Activated CD8-positive, alpha-beta memory T cell treated with anti-CD3 and anti-CD28 coated beads, Interleukin-2, amount 10 ng/mL, durations not matched to agents 7 days and 5 days (primary cell): ENCODE results near the gene SYF2. TPM values are rescaled to one million over a fixed set of nuclear protein-coding genes. Genes with fewer than 3 reads are reported as not detected.

Experiments
- ATAC-seq: fragments of 150-1000 bp; cut with Tn5 transposase; one replicate; pipeline ENCODE4 v1.10.0; 2021; ENCODE audit warnings: moderate library complexity
- CTCF ChIA-PET: fragments of 350-600 bp; sonication (Branson Sonifier 250); formaldehyde crosslinking; loops from one replicate; lab custom pipeline; 2021; ENCODE audit warnings: antibody characterized with exemption; lab: Charles Lee
- DNase-seq: peaks from one replicate; pipeline ENCODE4 v3.0.0-alpha.2; 2020
- H3K27ac Mint-ChIP-seq: one replicate; pipeline ENCODE4 v1.8.0; 2021; ENCODE audit warnings: mild to moderate bottlenecking, mixed read lengths
- H3K27me3 Mint-ChIP-seq: one replicate; pipeline ENCODE4 v1.8.0; 2021; ENCODE audit warnings: mixed read lengths
- H3K36me3 Mint-ChIP-seq: one replicate; pipeline ENCODE4 v1.8.0; 2021; ENCODE audit warnings: mild to moderate bottlenecking, mixed read lengths
- H3K4me1 Mint-ChIP-seq: one replicate; pipeline ENCODE4 v1.8.0; 2021; ENCODE audit warnings: mixed read lengths
- H3K4me3 Mint-ChIP-seq: one replicate; pipeline ENCODE4 v1.8.0; 2021; ENCODE audit warnings: mild to moderate bottlenecking, moderate library complexity, mixed read lengths
- H3K9me3 Mint-ChIP-seq: one replicate; pipeline ENCODE4 v1.8.0; 2022; ENCODE audit warnings: low read depth, mixed read lengths
- total RNA-seq, 2 experiments: library from RNA; stranded (reverse); gene quantifications; one replicate each; pipeline ENCODE4 v1.2.3, GENCODE V29; 2021

Gene SYF2
- total RNA-seq, 2 experiments from 2014 or later = 33.0 to 33.8 TPM

- H3K9me3 Mint-ChIP-seq = no peaks in the 10 kb centered on the region
- H3K27me3 Mint-ChIP-seq = no peaks in the 10 kb centered on the region
- H3K4me1 Mint-ChIP-seq = peaks cover 16% of the 10 kb centered on the region
- DNase-seq (no peak), ATAC-seq (no peak)
- no peaks in the 10 kb centered on the region for H3K36me3 Mint-ChIP-seq
- no peak overlapping the region for H3K4me3 Mint-ChIP-seq
- CTCF ChIA-PET = no interaction called here
- no peak overlapping the region for H3K27ac Mint-ChIP-seq
Observed at GRCh38 chr1:25256578-25256965, 24.3 kb upstream of the SYF2 start.

DNA sequence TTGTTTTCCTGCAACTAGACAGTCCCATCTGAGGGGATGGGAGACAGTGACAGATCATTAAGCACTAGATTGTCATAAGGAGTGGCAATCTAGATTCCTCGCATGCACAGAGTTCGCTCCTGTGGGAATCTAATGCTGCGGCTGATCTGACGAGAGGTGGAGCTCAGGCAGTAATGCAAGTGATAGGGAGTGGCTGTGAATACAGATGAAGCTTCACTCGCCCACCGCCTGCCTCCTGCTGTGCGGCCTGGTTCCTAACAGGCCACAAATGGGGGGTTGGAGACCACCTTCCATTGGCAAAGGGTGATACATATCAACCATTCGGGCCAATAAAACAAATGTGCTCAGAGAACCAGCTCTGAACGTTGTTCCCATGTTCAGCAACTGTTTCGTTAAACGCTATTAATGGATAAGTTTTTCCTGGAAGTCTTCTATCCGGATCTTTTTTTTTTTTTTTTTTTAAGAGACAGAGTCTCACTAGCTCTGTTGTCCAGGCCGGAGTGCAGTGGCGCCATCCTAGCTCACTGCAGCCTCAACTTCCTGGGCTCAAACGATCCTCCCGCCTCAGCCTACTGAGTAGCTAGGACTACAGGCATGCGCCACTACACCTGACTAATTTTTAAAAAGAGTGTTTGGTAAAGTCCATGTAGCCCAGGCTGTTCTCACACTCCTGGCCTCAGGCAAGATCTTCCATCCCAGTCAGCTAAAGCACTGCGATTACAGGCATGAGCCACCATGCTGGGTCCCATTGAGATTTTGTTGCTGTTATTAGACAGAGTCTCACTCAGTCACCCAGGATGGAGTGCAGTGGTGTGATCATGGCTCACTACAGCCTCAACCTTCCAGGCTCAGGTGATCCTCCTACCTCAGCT is 23.6 kb upstream of the SYF2 start:
- Mint-ChIP-seq H3K36me3 (no peaks in the 10 kb centered on the region), H3K27me3 (no peaks in the 10 kb centered on the region), H3K4me1 (peaks cover 14% of the 10 kb centered on the region), H3K27ac (no peak overlapping the region), H3K9me3 (no peaks in the 10 kb centered on the region), H3K4me3 (no peak overlapping the region)
- DNase-seq (no peak), ATAC-seq (no peak)
- CTCF ChIA-PET = no interaction called here

GRCh38 chr1:25253911-25254310 is 21.6 kb upstream of the SYF2 start:
- H3K4me1 Mint-ChIP-seq = no peaks in the 10 kb centered on the region
- H3K27me3 Mint-ChIP-seq = no peaks in the 10 kb centered on the region
- no peak overlapping the region for H3K4me3 Mint-ChIP-seq
- no peak for ATAC-seq
- no peaks in the 10 kb centered on the region for H3K9me3 Mint-ChIP-seq
- H3K36me3 Mint-ChIP-seq = no peaks in the 10 kb centered on the region
- no peak overlapping the region for H3K27ac Mint-ChIP-seq
- DNase-seq = no peak
- CTCF ChIA-PET = no interaction called here

GRCh38 chr1:25247829-25248754 is 15.8 kb upstream of the SYF2 start:
- ATAC-seq (peak; percentile 46), DNase-seq (no peak)
- Mint-ChIP-seq H3K9me3 (no peaks in the 10 kb centered on the region), H3K27ac (peak overlapping the region; percentile 99), H3K36me3 (peaks cover 36% of the 10 kb centered on the region), H3K4me1 (peaks cover 39% of the 10 kb centered on the region), H3K27me3 (peaks cover 3% of the 10 kb centered on the region), H3K4me3 (peak overlapping the region; percentile 99)
- CTCF ChIA-PET = interaction anchor here (0.8 to 2.0 kb wide), 2 partner anchors 8 to 879 kb away, joined by 3 to 6 read pairs; no protein-coding TSS in a partner anchor

- ATAC-seq = peak; percentile 91
- H3K27ac Mint-ChIP-seq = peak within 1 kb of the TSS; percentile 99
- peaks cover 44% of the 10 kb centered on the region for H3K36me3 Mint-ChIP-seq
- CTCF ChIA-PET = interaction anchor here (0.8 to 2.0 kb wide), 2 partner anchors 7 to 879 kb away, joined by 3 to 6 read pairs; no protein-coding TSS in a partner anchor
- peak; percentile 100 for DNase-seq
- peaks cover 3% of the 10 kb centered on the region for H3K27me3 Mint-ChIP-seq
- peak within 1 kb of the TSS; percentile 99 for H3K4me3 Mint-ChIP-seq
- no peaks in the 10 kb centered on the region for H3K9me3 Mint-ChIP-seq
- peaks cover 46% of the 10 kb centered on the region for H3K4me1 Mint-ChIP-seq
Observed at GRCh38 chr1:25247024-25247828, 14.9 kb upstream of the SYF2 start, which contains the start of gene RSRP1. RSRP1 (minus strand) TSS chr1:25247454; CDS start chr1:25246963, 491 bp downstream.

DNA sequence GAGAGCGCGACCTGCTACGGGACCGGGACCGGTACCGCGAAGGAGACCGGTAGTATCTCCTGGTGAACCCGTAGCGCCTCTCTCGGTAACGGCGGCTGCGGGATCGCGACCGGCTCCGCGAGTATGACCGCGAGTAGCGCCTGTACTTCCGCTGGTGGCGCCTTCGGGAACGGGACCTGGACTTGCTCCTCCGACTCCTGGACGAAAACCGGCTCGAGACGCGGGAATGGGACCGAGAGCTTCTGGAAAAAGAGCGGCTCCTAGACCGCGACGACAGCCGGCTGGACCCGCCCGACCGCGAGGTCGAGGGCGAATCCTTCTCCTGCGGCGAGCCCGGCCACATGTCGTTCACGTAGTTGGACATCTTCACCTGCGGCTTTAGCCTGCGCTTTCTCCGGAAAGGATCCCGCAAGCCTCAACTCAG is 14.3 kb upstream of the SYF2 start:
- H3K27ac Mint-ChIP-seq = peak overlapping the region; percentile 99
- peak overlapping the region; percentile 99 for H3K4me3 Mint-ChIP-seq
- CTCF ChIA-PET = no interaction called here
- ATAC-seq (no peak), DNase-seq (peak; percentile 68)
- H3K4me1 Mint-ChIP-seq = peaks cover 49% of the 10 kb centered on the region
- no peaks in the 10 kb centered on the region for H3K9me3 Mint-ChIP-seq
- H3K27me3 Mint-ChIP-seq = peaks cover 3% of the 10 kb centered on the region
- H3K36me3 Mint-ChIP-seq = peaks cover 48% of the 10 kb centered on the region

GRCh38 chr1:25245809-25246599 is 13.7 kb upstream of the SYF2 start:
- Mint-ChIP-seq H3K36me3 (peaks cover 48% of the 10 kb centered on the region), H3K4me3 (peak overlapping the region; percentile 99), H3K27ac (peak overlapping the region; percentile 99), H3K27me3 (peaks cover 3% of the 10 kb centered on the region), H3K9me3 (no peaks in the 10 kb centered on the region), H3K4me1 (peaks cover 54% of the 10 kb centered on the region)
- DNase-seq = no peak
- CTCF ChIA-PET = interaction anchor here (2.1 kb wide), 1 partner anchor 14 kb away, joined by 8 read pairs; the partner anchor contains the start of gene SYF2
- peak; percentile 12 for ATAC-seq

GRCh38 chr1:25245393-25245792 is 13.1 kb upstream of the SYF2 start:
- H3K9me3 Mint-ChIP-seq = no peaks in the 10 kb centered on the region
- CTCF ChIA-PET = interaction anchor here (0.8 to 2.1 kb wide), 3 partner anchors 10 to 276 kb away, joined by 3 to 8 read pairs (median 3); partner anchors contain the start of gene SYF2
- peaks cover 59% of the 10 kb centered on the region for H3K4me1 Mint-ChIP-seq
- H3K27ac Mint-ChIP-seq = peak overlapping the region; percentile 99
- ATAC-seq (no peak), DNase-seq (no peak)
- H3K27me3 Mint-ChIP-seq = peaks cover 3% of the 10 kb centered on the region
- peak overlapping the region; percentile 99 for H3K4me3 Mint-ChIP-seq
- H3K36me3 Mint-ChIP-seq = peaks cover 48% of the 10 kb centered on the region

- Mint-ChIP-seq H3K27me3 (peaks cover 3% of the 10 kb centered on the region), H3K4me1 (peaks cover 71% of the 10 kb centered on the region), H3K9me3 (no peaks in the 10 kb centered on the region), H3K36me3 (peaks cover 52% of the 10 kb centered on the region), H3K27ac (no peak overlapping the region), H3K4me3 (peak overlapping the region; percentile 12)
- ATAC-seq = no peak
- CTCF ChIA-PET = interaction anchor here (1.3 to 2.1 kb wide), 2 partner anchors 12 kb away, joined by 4 to 8 read pairs; partner anchors contain the start of gene SYF2
- DNase-seq = no peak
Observed at GRCh38 chr1:25243907-25244306, 11.6 kb upstream of the SYF2 start.

DNA sequence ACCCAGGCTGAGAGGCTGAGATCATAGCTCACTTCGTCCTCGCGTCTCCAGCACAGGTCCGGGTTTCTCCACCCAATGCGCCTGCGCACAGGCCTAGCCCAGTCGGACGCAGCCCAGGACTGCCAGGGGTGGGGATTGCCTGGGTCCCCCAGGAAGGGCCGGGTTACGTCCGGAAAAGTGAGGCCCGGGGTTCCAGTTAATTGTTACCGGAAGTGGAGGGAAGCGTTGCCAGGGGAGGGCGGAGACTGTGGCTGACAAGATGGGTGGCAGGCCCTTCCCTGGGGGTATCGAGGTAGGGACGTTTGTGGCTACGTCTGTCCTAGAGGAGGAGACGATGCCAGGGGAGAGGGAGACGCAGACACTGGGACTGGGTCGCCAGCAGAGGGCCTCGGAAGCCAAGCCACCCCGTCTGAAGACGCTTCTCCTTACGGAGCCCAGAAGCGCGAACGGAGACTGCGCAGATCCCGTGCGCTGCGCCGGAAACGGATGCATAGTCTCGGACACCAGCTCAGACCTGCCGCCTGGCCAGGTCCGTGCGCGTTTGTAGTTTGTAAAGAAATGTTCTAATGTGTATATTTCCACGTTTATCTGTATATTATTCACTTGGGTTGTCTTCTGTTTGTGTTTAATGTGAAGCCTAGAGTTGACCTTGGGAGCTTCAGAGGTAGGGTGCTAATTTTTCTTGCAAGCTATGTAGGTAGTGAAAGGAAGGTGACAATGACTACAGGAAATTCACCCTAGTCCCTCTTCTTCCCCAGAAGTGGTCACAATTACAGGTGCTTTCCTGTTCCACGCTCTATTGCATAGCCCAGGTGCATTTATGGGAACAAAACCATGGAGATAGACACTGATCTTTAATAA is 7.6 kb upstream of the SYF2 start:
- peaks cover 56% of the 10 kb centered on the region for H3K4me1 Mint-ChIP-seq

DNA sequence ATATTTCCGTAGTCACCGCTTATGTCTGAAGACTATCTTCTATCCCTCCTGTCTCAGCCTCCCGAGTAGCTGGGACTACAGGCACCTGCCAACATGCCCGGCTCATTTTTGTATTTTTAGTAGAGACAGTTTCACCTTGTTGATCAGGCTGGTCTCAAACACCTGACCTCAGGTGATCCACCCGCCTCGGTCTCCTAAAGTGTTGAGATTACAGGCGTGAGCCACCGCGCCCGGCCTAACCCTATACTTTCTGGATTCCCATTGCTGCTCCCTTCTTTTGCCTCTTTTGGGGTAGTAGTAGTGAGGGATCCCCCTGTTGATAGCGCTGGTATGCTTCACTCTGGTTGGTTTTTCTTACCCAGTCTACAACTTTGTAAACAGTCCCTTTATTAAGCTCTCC is 5.7 kb upstream of the SYF2 start:
- Mint-ChIP-seq H3K9me3 (no peaks in the 10 kb centered on the region), H3K27ac (peak overlapping the region; percentile 40), H3K27me3 (no peaks in the 10 kb centered on the region), H3K4me1 (peaks cover 47% of the 10 kb centered on the region), H3K4me3 (no peak overlapping the region), H3K36me3 (peaks cover 25% of the 10 kb centered on the region)
- ATAC-seq = no peak
- no peak for DNase-seq
- CTCF ChIA-PET = no interaction called here

More for the DNA sequence above, 7.6 kb upstream of the SYF2 start:
- H3K27ac Mint-ChIP-seq = peak overlapping the region; percentile 97
- DNase-seq (peak; percentile 96), ATAC-seq (peak; percentile 88)
- H3K4me3 Mint-ChIP-seq = peak overlapping the region; percentile 86
- peaks cover 31% of the 10 kb centered on the region for H3K36me3 Mint-ChIP-seq
- no peaks in the 10 kb centered on the region for H3K9me3 Mint-ChIP-seq
- CTCF ChIA-PET = interaction anchor here (1.0 to 1.8 kb wide), 7 partner anchors 9 to 281 kb away, joined by 3 to 8 read pairs (median 4); no protein-coding TSS in a partner anchor
- no peaks in the 10 kb centered on the region for H3K27me3 Mint-ChIP-seq
